Left kidney (tissue), 1 donor: ENCODE results near the gene OR2G3. TPM values are rescaled to one million over a fixed set of nuclear protein-coding genes. Genes with fewer than 3 reads are reported as not detected.

Source experiments
- polyA plus RNA-seq: library from polyadenylated mRNA; unstranded; fragments of 120-200 nt; gene quantifications from one replicate; pipeline ENCODE4 v1.2.1, GENCODE V29; 2013; ENCODE audit not compliant: insufficient read length

OR2G3 gene
- polyA plus RNA-seq, 1 donor: not detected

Other genes with a start within 250 kb of the OR2G3 start
- 0.86 TPM for gene NLRP3, start 189.4 kb upstream of the OR2G3 start, polyA plus RNA-seq
- gene OR2B11, start 147.5 kb upstream of the OR2G3 start, polyA plus RNA-seq: 0.07 TPM
- 1.4 TPM for gene OR2C3, start 69.1 kb upstream of the OR2G3 start, polyA plus RNA-seq
- gene GCSAML, start 56.5 kb upstream of the OR2G3 start, polyA plus RNA-seq: 0.28 TPM
- gene OR2G2, start 17.2 kb upstream of the OR2G3 start, polyA plus RNA-seq: not detected
- gene OR13G1, start 74.2 kb downstream of the OR2G3 start, polyA plus RNA-seq: not detected
- not detected for gene OR6F1, start 111.1 kb downstream of the OR2G3 start, polyA plus RNA-seq
- gene OR14K1, start 133.0 kb downstream of the OR2G3 start, polyA plus RNA-seq: not detected
- gene OR14A2, start 142.6 kb downstream of the OR2G3 start, polyA plus RNA-seq: not detected
- 0.08 TPM for gene OR1C1, start 155.0 kb downstream of the OR2G3 start, polyA plus RNA-seq
- not detected for gene OR14A16, start 218.5 kb downstream of the OR2G3 start, polyA plus RNA-seq
- gene OR11L1, start 236.3 kb downstream of the OR2G3 start, polyA plus RNA-seq: not detected